GM12891 (cell line): Measurements from ENCODE around the gene EMC10.

Source experiments
- PAX5 ChIP-seq: IDR thresholded peaks from 2 replicates; pipeline ENCODE4 v1.6.1; 2011; ENCODE audit warnings: low read length, moderate library complexity, mild to moderate bottlenecking; ENCODE audit not compliant: insufficient read depth, severe bottlenecking
- POLR2A ChIP-seq: IDR thresholded peaks from 2 replicates; pipeline ENCODE4 v1.6.1; 2011; ENCODE audit warnings: low read depth, low read length, control low read depth
- POLR2AphosphoS5 ChIP-seq: IDR thresholded peaks from 2 replicates; pipeline ENCODE4 v1.6.1; 2011; ENCODE audit warnings: low read depth, low read length, control low read depth
- TAF1 ChIP-seq: IDR thresholded peaks from 2 replicates; pipeline ENCODE4 v1.6.1; 2011; ENCODE audit warnings: low read depth, low read length, control low read depth

DNA sequence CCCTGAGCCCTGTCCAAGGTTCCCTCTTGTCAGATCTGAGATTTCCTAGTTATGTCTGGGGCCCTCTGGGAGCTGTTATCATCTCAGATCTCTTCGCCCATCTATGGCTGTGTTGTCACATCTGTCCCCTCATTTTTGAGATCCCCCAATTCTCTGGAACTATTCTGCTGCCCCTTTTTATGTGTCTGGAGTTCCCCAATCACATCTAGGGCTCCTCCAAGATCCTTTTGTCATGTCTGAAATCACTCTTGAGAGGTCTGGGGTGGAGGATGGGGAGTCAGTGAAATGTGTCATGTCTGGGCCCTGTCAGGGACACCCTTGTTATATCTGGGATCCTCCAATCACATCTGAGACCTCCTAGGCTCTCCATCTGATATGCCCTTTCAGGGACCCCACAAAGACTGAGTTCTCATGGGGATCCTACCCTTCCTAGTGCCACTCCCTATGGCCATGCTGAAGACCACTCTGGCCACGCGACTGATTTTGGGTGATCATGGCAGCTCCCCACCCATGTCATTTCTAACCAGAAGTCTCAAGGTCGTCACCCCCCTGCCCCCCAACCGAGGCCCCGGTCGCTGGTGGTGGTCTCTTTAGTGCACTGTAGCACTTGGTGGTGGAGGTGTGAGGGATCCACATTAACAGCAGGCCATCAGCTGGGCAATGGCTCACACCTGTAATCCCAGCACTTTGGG lies 47.4 kb upstream of the EMC10 start:
- TF ChIP-seq POLR2A (no peak), TAF1 (no peak), POLR2AphosphoS5 (no peak), PAX5 (no peak)
